MG63 (cell line): ENCODE measurements around the gene USHBP1. TPM values are rescaled to one million over a fixed set of nuclear protein-coding genes. Genes with fewer than 3 reads are reported as not detected.
"Not testable (repeated sequence)": the region's sequence is repeated elsewhere in the genome, so short reads cannot be mapped to it uniquely, and the experiment has no call there.

Source experiments
- DNase-seq: peaks from one replicate; pipeline ENCODE4 v3.0.0-alpha.2; 2020
- H3K27me3 ChIP-seq: fragments of 250-450 bp; sonication (Bioruptor Pico); 2 replicates; pipeline ENCODE4 v1.5.1; 2020; ENCODE audit warnings: mild to moderate bottlenecking, moderate library complexity
- H3K36me3 ChIP-seq: fragments of 250-450 bp; sonication (Bioruptor Pico); 2 replicates; pipeline ENCODE4 v1.5.1; 2020; ENCODE audit warnings: mild to moderate bottlenecking, moderate library complexity
- H3K4me3 ChIP-seq: fragments of 250-450 bp; sonication (Bioruptor Pico); 2 replicates; pipeline ENCODE4 v1.5.1; 2020; ENCODE audit warnings: mild to moderate bottlenecking, moderate library complexity
- H3K9me3 ChIP-seq: fragments of 250-450 bp; sonication (Bioruptor Pico); 2 replicates; pipeline ENCODE4 v1.5.1; 2020; ENCODE audit warnings: mild to moderate bottlenecking, moderate library complexity
- total RNA-seq: library from RNA; depleted of rRNA; stranded (reverse); fragments of >200 nt; shearing (Covaris generic); gene quantifications from 2 replicates; pipeline ENCODE4 v1.2.3, GENCODE V29; 2014; ENCODE audit warnings: low replicate concordance

USHBP1 gene
- total RNA-seq, 1 experiment from 2014 or later, result not detected

DNA sequence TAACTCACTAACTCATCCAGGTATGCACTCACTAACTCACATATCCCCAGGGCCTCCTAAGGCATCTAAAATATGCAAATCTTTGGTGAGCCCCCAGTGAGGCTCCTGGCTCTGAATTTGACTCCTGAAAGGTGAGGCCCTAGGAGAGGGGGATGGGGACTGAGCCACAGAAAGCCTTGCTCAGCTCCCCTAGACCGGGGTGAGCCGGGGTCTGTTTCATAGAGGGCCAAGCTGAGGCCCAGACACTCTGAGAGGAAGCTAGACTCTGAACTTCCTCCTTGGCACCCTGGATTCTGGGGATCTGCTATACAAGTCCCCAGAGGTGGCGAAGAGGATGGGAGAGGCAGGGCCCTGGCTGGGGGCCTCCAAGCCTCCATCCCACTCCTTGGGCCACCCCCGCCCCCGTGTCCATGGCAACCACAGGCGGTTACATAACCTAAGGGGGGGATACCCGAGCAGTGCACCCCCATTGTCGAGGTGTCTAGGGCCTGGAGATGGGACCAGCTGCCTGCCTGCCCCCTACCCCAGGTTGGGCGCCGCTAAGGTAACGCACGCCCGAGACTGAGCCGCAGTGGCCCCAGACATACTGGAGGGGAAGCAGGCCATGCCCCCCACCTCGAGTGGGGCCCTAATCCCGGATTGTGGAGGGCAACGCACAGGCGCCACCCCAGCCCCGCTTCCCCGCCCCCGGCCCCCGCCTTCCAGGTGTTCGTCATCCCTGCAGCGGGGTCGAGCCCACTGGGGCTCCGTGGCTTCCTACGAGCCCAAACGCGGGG lies 38.0 kb upstream of the USHBP1 start:
- peak overlapping the region; percentile 25 for H3K4me3 ChIP-seq
- H3K9me3 ChIP-seq, result no peaks in the 10 kb centered on the region
- H3K36me3 ChIP-seq, result no peaks in the 10 kb centered on the region; the same call in 1 of the 2 replicates
- no peak for DNase-seq
- no peaks in the 10 kb centered on the region for H3K27me3 ChIP-seq

- no peaks in the 10 kb centered on the region for H3K27me3 ChIP-seq
- H3K9me3 ChIP-seq, result 0 out of 2 replicates have a peak, but pooled peaks cover 2% of the 10 kb centered on the region
- DNase-seq, result no peak
- H3K4me3 ChIP-seq, result no peak overlapping the region
- peaks cover 5% of the 10 kb centered on the region; the same call in 1 of the 2 replicates for H3K36me3 ChIP-seq
Observed at GRCh38 chr19:17300992-17301619, 36.6 kb upstream of the USHBP1 start.

DNA sequence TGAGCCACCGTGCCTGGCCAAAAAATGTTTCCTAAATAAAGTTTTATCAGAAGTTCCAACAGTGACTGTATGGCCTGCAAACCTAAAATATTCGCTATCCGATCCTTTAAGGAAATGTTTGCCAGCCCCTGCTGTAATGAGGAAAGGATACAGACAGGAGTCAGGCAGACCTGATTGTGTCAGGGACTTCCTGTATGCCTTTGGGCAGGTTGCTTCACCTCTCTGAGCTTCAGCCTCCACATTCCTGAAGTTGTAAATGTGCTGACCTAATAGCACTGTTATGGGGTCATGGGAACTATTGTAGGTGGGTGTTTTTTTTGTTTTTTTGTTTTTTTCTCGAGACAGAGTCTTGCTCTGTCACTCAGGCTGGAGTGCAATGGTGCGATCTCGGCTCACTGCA lies 32.4 kb upstream of the USHBP1 start:
- Histone ChIP-seq H3K27me3 (no peaks in the 10 kb centered on the region), H3K9me3 (0 out of 2 replicates have a peak, but pooled peaks cover 2% of the 10 kb centered on the region), H3K4me3 (no peak overlapping the region), H3K36me3 (peaks cover 5% of the 10 kb centered on the region)
- no peak for DNase-seq

DNA sequence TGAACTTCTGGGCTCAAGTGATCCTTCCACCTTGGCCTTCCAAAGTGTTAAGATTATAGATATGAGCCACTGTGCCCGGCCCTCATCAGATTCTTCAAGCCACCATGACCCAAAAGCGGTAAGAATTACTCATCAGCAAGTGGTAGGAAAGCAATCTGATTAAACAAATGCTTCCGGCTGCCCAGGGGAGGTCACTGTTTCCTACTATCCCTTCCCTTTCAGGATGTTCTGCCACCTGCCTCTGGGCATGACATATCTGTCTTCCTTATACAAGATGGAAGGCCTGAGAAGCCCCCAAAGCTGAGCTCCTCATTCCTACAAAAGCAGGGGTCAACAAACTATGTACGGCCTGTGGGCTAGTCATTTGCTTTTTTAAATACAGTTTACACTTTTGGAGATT lies 31.7 kb upstream of the USHBP1 start:
- Histone ChIP-seq H3K27me3 (no peaks in the 10 kb centered on the region), H3K4me3 (no peak overlapping the region), H3K9me3 (0 out of 2 replicates have a peak, but pooled peaks cover 2% of the 10 kb centered on the region), H3K36me3 (peaks cover 5% of the 10 kb centered on the region)
- peak; percentile 40 for DNase-seq

DNA sequence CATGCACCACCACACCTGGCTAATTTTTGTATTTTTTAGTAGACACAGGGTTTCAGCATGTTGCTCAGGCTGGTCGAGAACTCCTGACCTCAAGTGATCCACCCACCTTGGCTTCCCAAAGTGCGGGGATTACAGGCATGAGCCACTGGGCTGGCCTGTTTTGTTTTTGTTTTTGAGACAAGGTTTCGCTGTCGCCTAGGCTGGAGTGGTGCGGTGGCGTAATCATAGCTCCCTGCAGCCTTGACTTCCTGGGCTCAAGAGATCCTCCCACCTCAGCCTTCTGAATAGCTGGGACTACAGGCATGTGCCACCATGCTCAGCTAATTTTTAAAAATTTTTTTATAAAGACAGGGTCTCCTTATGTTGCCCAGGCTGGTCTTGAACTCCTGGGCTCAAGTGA lies 31.0 kb upstream of the USHBP1 start:
- not testable (repeated sequence) for H3K4me3 ChIP-seq, H3K36me3 ChIP-seq, H3K9me3 ChIP-seq, H3K27me3 ChIP-seq, DNase-seq

- DNase-seq, result peak; percentile 43
- H3K36me3 ChIP-seq, result peaks cover 5% of the 10 kb centered on the region
- no peaks in the 10 kb centered on the region for H3K27me3 ChIP-seq
- H3K4me3 ChIP-seq, result no peak overlapping the region
- 0 out of 2 replicates have a peak, but pooled peaks cover 2% of the 10 kb centered on the region for H3K9me3 ChIP-seq
Observed at GRCh38 chr19:17294051-17294891, 29.7 kb upstream of the USHBP1 start.

DNA sequence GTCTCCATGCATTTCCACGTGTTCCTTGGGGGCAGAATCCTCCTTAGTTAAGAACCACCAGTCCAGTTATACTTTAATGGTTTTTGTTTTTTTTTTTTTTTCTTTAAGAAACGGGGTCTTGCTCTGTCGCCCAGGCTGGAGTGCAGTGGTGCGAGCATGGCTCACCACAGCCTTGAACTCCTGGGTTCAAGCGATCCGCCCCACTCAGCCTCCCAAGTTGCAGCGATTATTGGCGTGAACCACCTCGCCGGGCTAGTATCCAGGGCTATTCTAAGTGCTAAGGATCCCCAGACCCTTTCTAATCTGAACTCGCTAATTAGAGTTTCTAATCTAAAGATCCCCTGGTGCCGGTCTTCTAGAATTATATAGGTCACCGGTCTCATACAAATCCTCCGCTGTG lies 29.1 kb upstream of the USHBP1 start:
- Histone ChIP-seq H3K27me3 (no peaks in the 10 kb centered on the region), H3K9me3 (0 out of 2 replicates have a peak, but pooled peaks cover 2% of the 10 kb centered on the region)

GRCh38 chr19:17292301-17293074 lies 27.9 kb upstream of the USHBP1 start:
- Histone ChIP-seq H3K9me3 (0 out of 2 replicates have a peak, but pooled peaks cover 2% of the 10 kb centered on the region), H3K27me3 (no peaks in the 10 kb centered on the region), H3K36me3 (peaks cover 5% of the 10 kb centered on the region), H3K4me3 (peak overlapping the region; percentile 60)
- DNase-seq, result peak; percentile 90

More for the DNA sequence above, 29.1 kb upstream of the USHBP1 start:
- Histone ChIP-seq H3K4me3 (no peak overlapping the region), H3K36me3 (peaks cover 5% of the 10 kb centered on the region)
- no peak for DNase-seq

GRCh38 chr19:17289489-17289888 lies 24.9 kb upstream of the USHBP1 start:
- Histone ChIP-seq H3K9me3 (no peaks in the 10 kb centered on the region), H3K36me3 (no peaks in the 10 kb centered on the region; the same call in 1 of the 2 replicates), H3K4me3 (no peak overlapping the region), H3K27me3 (no peaks in the 10 kb centered on the region)
- DNase-seq, result peak; percentile 87

DNA sequence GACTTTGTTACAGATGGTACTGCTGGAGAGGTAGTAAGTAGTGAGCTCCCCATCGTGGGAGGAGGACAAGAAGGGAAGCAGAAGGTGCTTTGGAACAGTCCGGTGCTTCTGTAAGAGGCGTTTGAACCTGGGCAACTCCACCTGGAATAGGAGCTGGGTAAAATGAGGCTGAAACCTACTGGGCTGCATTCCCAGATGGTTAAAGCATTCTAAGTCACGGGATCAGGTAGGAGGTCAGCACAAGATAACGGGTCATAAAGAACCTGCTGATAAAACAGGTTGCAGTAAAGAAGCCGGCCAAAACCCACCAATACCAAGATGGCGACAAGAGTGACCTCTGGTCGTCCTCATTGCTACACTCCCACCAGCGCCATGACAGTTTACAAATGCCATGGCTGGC lies 22.2 kb upstream of the USHBP1 start:
- no peaks in the 10 kb centered on the region for H3K27me3 ChIP-seq
- no peak overlapping the region for H3K4me3 ChIP-seq
- H3K9me3 ChIP-seq, result no peaks in the 10 kb centered on the region
- no peaks in the 10 kb centered on the region for H3K36me3 ChIP-seq
- no peak for DNase-seq

- Histone ChIP-seq H3K27me3 (no peaks in the 10 kb centered on the region), H3K4me3 (no peak overlapping the region), H3K9me3 (no peaks in the 10 kb centered on the region), H3K36me3 (no peaks in the 10 kb centered on the region)
- no peak for DNase-seq
Observed at GRCh38 chr19:17286263-17286662, 21.7 kb upstream of the USHBP1 start.

- H3K36me3 ChIP-seq, result no peaks in the 10 kb centered on the region
- DNase-seq, result no peak
- H3K27me3 ChIP-seq, result no peaks in the 10 kb centered on the region
- no peaks in the 10 kb centered on the region for H3K9me3 ChIP-seq
- no peak overlapping the region for H3K4me3 ChIP-seq
Observed at GRCh38 chr19:17285415-17286135, 21.0 kb upstream of the USHBP1 start.

DNA sequence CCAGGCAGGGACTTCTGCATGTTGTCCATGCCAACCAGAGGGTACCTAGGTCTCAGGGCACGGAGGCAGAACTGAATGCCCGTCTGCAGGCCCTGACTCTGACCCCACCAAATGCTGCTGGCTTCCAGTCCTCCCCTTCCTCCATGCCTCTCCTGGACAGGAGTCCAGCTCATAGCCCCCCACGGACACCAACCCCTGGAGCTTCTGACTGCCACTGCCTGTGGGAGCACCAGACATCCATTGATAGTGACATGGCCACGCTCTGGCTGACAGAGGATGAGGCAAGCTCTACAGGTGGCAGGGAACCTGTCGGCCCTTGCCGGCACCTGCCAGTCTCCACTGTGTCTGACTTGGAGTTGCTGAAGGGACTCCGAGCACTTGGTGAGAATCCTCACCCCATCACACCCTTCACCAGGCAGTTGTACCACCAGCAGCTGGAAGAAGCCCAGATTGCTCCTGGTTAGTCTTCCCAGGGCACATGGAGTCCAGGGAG lies 19.0 kb upstream of the USHBP1 start:
- H3K27me3 ChIP-seq, result no peaks in the 10 kb centered on the region
- DNase-seq, result no peak

GRCh38 chr19:17282488-17283125 lies 18.1 kb upstream of the USHBP1 start:
- peaks cover 11% of the 10 kb centered on the region for H3K36me3 ChIP-seq
- peak; percentile 84 for DNase-seq
- no peaks in the 10 kb centered on the region for H3K9me3 ChIP-seq
- no peaks in the 10 kb centered on the region for H3K27me3 ChIP-seq
- peak overlapping the region; percentile 31 for H3K4me3 ChIP-seq

More for the DNA sequence above, 19.0 kb upstream of the USHBP1 start:
- Histone ChIP-seq H3K36me3 (peaks cover 7% of the 10 kb centered on the region), H3K9me3 (no peaks in the 10 kb centered on the region), H3K4me3 (no peak overlapping the region)
